ENCODE measurements around the gene NME1.

Gene NME1

DNA sequence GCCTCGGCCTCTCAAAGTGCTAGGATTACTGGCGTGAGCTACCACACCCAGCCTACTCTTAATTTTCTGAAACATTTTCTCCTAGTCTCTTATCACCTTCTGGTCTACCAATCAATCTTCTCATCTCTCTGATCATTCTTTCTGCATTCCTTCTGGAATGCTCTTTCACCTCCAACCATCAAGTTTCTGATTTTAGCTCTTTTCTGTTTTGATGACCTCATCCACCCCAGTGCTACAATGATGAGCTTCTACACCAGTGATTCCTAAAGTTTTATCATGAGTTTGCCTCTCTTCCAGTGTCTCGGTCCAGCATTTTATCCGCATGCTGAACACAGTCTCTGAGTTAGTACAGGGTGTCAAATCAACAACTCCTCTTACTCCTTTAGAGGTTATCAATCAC is 44.4 kb downstream of the NME1 start:
- DNase-seq = no peak

DNA sequence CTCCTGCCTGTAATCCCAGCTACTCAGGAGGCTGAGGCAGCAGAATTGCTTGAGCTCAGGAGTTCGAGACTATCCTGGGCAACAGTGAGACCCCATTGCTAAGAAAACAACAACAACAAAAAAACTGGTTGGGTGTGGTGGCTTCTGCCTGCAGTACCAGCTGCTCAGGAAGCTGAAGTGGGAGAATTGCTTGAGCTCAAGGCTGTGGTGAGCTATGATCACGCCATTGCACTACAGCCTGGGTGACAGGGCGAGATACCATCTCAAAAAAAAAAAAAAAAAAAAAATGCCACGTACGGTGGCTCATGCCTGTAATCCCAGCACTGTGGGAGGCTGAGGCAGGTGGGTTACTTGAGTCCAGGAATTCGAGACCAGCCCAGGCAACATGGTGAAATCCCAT is 46.9 kb downstream of the NME1 start:
- DNase-seq = no peak

DNA sequence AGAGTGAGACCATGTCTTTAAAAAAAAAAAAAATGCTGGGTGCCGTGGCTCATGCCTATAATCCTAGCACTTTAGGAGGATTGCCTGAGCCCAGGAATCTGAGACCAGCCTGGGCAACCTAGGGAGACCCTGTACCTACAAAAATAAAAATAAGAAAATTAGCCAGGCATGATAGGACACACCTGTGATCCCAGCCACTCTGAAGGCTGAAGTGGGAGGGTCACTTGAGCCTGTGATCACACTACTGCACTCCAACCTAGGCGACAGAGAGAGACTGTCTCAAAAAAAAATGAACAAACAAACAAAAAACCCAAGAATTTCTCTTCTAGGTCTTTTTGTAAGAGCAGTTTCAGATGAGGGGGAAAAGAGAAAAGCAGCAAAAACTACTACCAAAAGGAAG is 47.5 kb downstream of the NME1 start:
- DNase-seq = no peak

DNA sequence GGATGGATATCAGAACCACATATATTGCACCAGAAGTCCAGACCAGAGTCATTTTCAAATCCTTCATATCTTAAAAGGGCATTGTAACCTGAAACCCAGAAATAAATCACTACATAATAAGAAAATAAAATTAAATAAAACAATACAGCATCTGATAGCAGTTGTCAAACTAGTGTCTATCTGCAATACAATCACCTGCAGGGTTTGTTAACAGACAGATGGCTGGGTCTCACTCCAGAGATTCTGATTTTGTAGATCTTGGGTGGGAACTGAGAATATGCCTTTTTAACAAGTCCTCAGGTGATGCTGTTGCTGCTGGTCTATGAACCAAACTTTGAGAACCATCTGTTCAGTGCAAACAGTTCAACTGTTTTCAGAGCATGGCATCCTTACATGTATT is 50.5 kb downstream of the NME1 start:
- DNase-seq = no peak
